GM12878 (cell line): ENCODE results near the gene SLC11A1. TPM values are rescaled to one million over a fixed set of nuclear protein-coding genes. Genes with fewer than 3 reads are reported as not detected.

ENCODE experiments used
- ATAC-seq: fragments of 200-7000 bp; cut with Tn5 transposase; 3 replicates; pipeline ENCODE4 v1.9.1; 2020; ENCODE audit warnings: mild to moderate bottlenecking, moderate library complexity
- BruUV-seq: library from RNA; stranded (reverse); fragments of 400-500 nt; replicated peaks from 2 replicates; lab custom pipeline; 2021; lab: Mats Ljungman, UMichigan
- CTCF ChIA-PET: fragments of 300-600 bp; sonication (Branson Sonifier 250); formaldehyde crosslinking; extraction: SDS; loops from one replicate; lab custom pipeline; 2021; ENCODE audit warnings: inconsistent platforms; lab: Yijun Ruan, JAX
- POLR2A ChIA-PET: fragments of 350-600 bp; formaldehyde crosslinking; extraction: SDS; loops from one replicate; lab custom pipeline; 2021; ENCODE audit warnings: inconsistent platforms; lab: Charles Lee
- RAD21 ChIA-PET: fragments of 300-600 bp; sonication (Branson Sonifier 250); formaldehyde crosslinking; loops from one replicate; lab custom pipeline; 2023; ENCODE audit warnings: antibody characterized with exemption; ENCODE audit not compliant: unreplicated experiment; lab: Charles Lee
- SMC1A ChIA-PET: fragments of 300-600 bp; sonication (Branson Sonifier 250); formaldehyde crosslinking; loops from one replicate; lab custom pipeline; 2023; ENCODE audit not compliant: unreplicated experiment, uncharacterized antibody; lab: Charles Lee
- DNase-seq: peaks from one replicate; pipeline ENCODE4 v3.0.0-alpha.2; 2011; ENCODE audit warnings: low read depth, low spot score
- FAIRE-seq: peaks from 3 replicates; lab custom pipeline; 2011; peaks lifted over from hg19 to GRCh38; lab: Jason Lieb, UNC
- H2AFZ ChIP-seq: 2 replicates; pipeline ENCODE4 v1.6.0; 2011; ENCODE audit warnings: low read depth, low read length, control low read depth; ENCODE audit not compliant: control insufficient read depth
- H3K27ac ChIP-seq: 2 replicates; pipeline ENCODE4 v1.5.1; 2011; ENCODE audit warnings: control low read depth; ENCODE audit not compliant: control insufficient read depth, insufficient read depth
- H3K27me3 ChIP-seq, 2 experiments: replicated peaks in 1 of 2; 2 replicates each; pipeline versions ENCODE4 v1.6.0 to v1.6.1; 2011; ENCODE audit warnings: low read length in 1 of 2; ENCODE audit not compliant: control insufficient read depth in 2 of 2, insufficient read depth in 2 of 2
- H3K36me3 ChIP-seq, 2 experiments: 2 replicates each; pipeline ENCODE4 v1.5.1; 2011; ENCODE audit warnings: low read length in 1 of 2; ENCODE audit not compliant: control insufficient read depth in 2 of 2, insufficient read depth in 2 of 2
- H3K4me1 ChIP-seq: 2 replicates; pipeline ENCODE4 v1.6.1; 2011; ENCODE audit warnings: mild to moderate bottlenecking, low read length, moderate library complexity, mixed read lengths; ENCODE audit not compliant: control insufficient read depth, insufficient read depth
- H3K4me2 ChIP-seq: 2 replicates; pipeline ENCODE4 v1.6.0; 2011; ENCODE audit warnings: control low read depth; ENCODE audit not compliant: control insufficient read depth, insufficient read depth
- H3K4me3 ChIP-seq: fragments of 200-600 bp; sonication (generic); 2 replicates; pipeline ENCODE4 v1.5.1; 2016
- H3K79me2 ChIP-seq: 2 replicates; pipeline ENCODE4 v1.6.0; 2011; ENCODE audit warnings: low read length; ENCODE audit not compliant: control insufficient read depth, insufficient read depth
- H3K9ac ChIP-seq: 2 replicates; pipeline ENCODE4 v1.8.0; 2011; ENCODE audit warnings: low read length, control low read depth, mixed read lengths; ENCODE audit not compliant: control insufficient read depth, insufficient read depth
- H3K9me3 ChIP-seq: replicated peaks from 3 replicates; pipeline ENCODE4 v1.5.1; 2011; ENCODE audit warnings: mild to moderate bottlenecking, low read length; ENCODE audit not compliant: control insufficient read depth, insufficient read depth
- H4K20me1 ChIP-seq: 2 replicates; pipeline ENCODE4 v1.6.0; 2011; ENCODE audit not compliant: control insufficient read depth, insufficient read depth
- CBFB ChIP-seq: IDR thresholded peaks from 2 replicates; pipeline ENCODE4 v1.6.1; 2016; ENCODE audit warnings: antibody characterized with exemption, low read depth
- CHD1 ChIP-seq: IDR thresholded peaks from 2 replicates; pipeline ENCODE4 v1.6.1; 2012; ENCODE audit warnings: low read depth, low read length, improper control_type of control experiment
- ESRRA ChIP-seq: IDR thresholded peaks from 2 replicates; pipeline ENCODE4 v1.6.1; 2012; ENCODE audit warnings: mild to moderate bottlenecking, low read length, improper control_type of control experiment
- HDAC2 ChIP-seq: fragments of 200-600 bp; sonication (generic); IDR thresholded peaks from 2 replicates; pipeline ENCODE4 v1.6.1; 2017
- MTA2 ChIP-seq: fragments of 450-650 bp; IDR thresholded peaks from 2 replicates; pipeline ENCODE4 v1.6.1; 2016; ENCODE audit warnings: low read depth, mild to moderate bottlenecking, moderate library complexity
- MXI1 ChIP-seq: fragments of 150-350 bp; IDR thresholded peaks from 2 replicates; pipeline ENCODE4 v1.6.1; 2011; ENCODE audit warnings: low read depth, mild to moderate bottlenecking, inconsistent platforms, low read length, improper control_type of control experiment
- MYC ChIP-seq: IDR thresholded peaks from 2 replicates; pipeline ENCODE4 v1.6.1; 2011; ENCODE audit warnings: mild to moderate bottlenecking, low read length, moderate library complexity, inconsistent platforms; ENCODE audit not compliant: insufficient read depth, insufficient replicate concordance, insufficient read length, severe bottlenecking
- RAD21 ChIP-seq: IDR thresholded peaks from 2 replicates; pipeline ENCODE4 v1.6.1; 2011; ENCODE audit warnings: mild to moderate bottlenecking, low read depth, low read length, moderate library complexity; ENCODE audit not compliant: insufficient read depth
- SMC3 ChIP-seq: IDR thresholded peaks from 2 replicates; pipeline ENCODE4 v1.6.1; 2011; ENCODE audit warnings: low read length, improper control_type of control experiment, borderline replicate concordance
- WGBS: methylation state at CpG from one replicate; pipeline ENCODE4 v1.1.6; 2016; ENCODE audit warnings: low lambda C conversion rate; ENCODE audit not compliant: insufficient replicate concordance, insufficient coverage; ENCODE audit errors: missing lambda C conversion rate; 5-methylcytosine and 5-hydroxymethylcytosine counted together
- in situ Hi-C: fragments of 300-500 bp; cut with MboI; formaldehyde crosslinking; loops from 9 replicates; pipeline ENCODE4 v1.14.3; 2018; ENCODE audit warnings: mixed read lengths
- intact Hi-C: fragments of 100-400 bp; cut with micrococcal nuclease; formaldehyde crosslinking; loops from one replicate; pipeline ENCODE4 v1.14.2; 2022; ENCODE audit not compliant: unreplicated experiment
- polyA plus RNA-seq, 11 experiments: library from polyadenylated mRNA; depleted of rRNA in 4 of 11; unstranded in 6 of 11; stranded (reverse) in 5 of 11; fragments of >200 nt; fragmentation: Nextera tagmentation in 4 of 11; fragmentation: Illumina TruSeq in 1 of 11; extraction: Ambion mirVana in 4 of 11; extraction: Trizol in 1 of 11; gene quantifications; 1 replicate in 1 of 11; 2 replicates in 10 of 11; pipeline versions ENCODE4 v1.2.1 to v1.2.3, GENCODE V29; 2011 to 2016; ENCODE audit warnings: inconsistent platforms in 2 of 11, missing spikeins in 2 of 11, low read depth in 1 of 11
- total RNA-seq, 4 experiments: library from RNA; depleted of rRNA in 3 of 4; stranded (reverse); fragments of >200 nt in 3 of 4; fragmentation: Illumina TruSeq in 1 of 4; extraction: Trizol in 1 of 4; gene quantifications; 2 replicates each; pipeline versions ENCODE4 v1.2.1 to v1.2.3, GENCODE V29; 2013 to 2021
- TF ChIP-seq, protein P1 (sequence below): IDR thresholded peaks from 2 replicates; pipeline ENCODE4 v1.6.1; 2012; ENCODE audit warnings: low read depth, low read length, improper control_type of control experiment

Gene SLC11A1
- total and polyA plus RNA-seq, 10 of the 15 experiments (the other 5 are each of a cell fraction or from before 2014, with no cell fraction given): 0.03 to 0.38 (median 0.12) TPM

- intact Hi-C loops: no loop called here
- Histone ChIP-seq H2AFZ (no peak overlapping the region), H4K20me1 (no peaks in the 10 kb centered on the region), H3K4me3 (no peak overlapping the region), H3K27ac (no peak overlapping the region)
- ChIA-PET SMC1A (interaction anchor here (1.2 kb wide), 1 partner anchor 21 kb away, joined by 3 read pairs; no protein-coding TSS in a partner anchor), POLR2A (interaction anchor here (1.1 kb wide), 1 partner anchor 13 kb away, joined by 3 read pairs; no protein-coding TSS in a partner anchor)
- TF ChIP-seq CHD1 (no peak), CBFB (no peak), MYC (no peak), ESRRA (no peak), HDAC2 (no peak), SMC3 (no peak), MTA2 (no peak), MXI1 (no peak), RAD21 (no peak)
- TF ChIP-seq, protein P1, sequence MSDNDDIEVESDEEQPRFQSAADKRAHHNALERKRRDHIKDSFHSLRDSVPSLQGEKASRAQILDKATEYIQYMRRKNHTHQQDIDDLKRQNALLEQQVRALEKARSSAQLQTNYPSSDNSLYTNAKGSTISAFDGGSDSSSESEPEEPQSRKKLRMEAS: no peak
- TF ChIP-seq, all 136 proteins: peak for 0
- DNase-seq (no peak), FAIRE-seq (no peak), ATAC-seq (no peak)
- WGBS: 62% methylated on average over 3 of the region's 3 CpGs
- BruUV-seq: no TSS peak
- in situ Hi-C loops: no loop called here
- Histone ChIP-seq H3K9ac (no peak overlapping the region), H3K4me1 (no peaks in the 10 kb centered on the region), H3K9me3 (no peaks in the 10 kb centered on the region), H3K79me2 (no peaks in the 10 kb centered on the region), H3K27me3 (no peaks in the 10 kb centered on the region), H3K36me3 (no peaks in the 10 kb centered on the region), H3K4me2 (no peak overlapping the region)
- ChIA-PET RAD21 (no interaction called here), CTCF (interaction anchor here (1.8 kb wide), 1 partner anchor 13 kb away, joined by 6 read pairs; the partner anchor contains the start of gene CATIP)
Measured at GRCh38 chr2:218343591-218343990, 38.5 kb upstream of the SLC11A1 start.
